OCI-LY7 (cell line): Measurements from ENCODE around the gene AFMID. TPM values are rescaled to one million over a fixed set of nuclear protein-coding genes. Genes with fewer than 3 reads are reported as not detected.

Experiments
- BruUV-seq: library from RNA; stranded (reverse); fragments of 400-500 nt; replicated peaks from 2 replicates; lab custom pipeline; 2021; lab: Mats Ljungman, UMichigan
- CTCF ChIA-PET: fragments of 300-600 bp; sonication (Branson Sonifier 250); formaldehyde crosslinking; loops from one replicate; lab custom pipeline; 2022; ENCODE audit warnings: antibody characterized with exemption; ENCODE audit not compliant: unreplicated experiment; lab: Charles Lee
- POLR2A ChIA-PET: fragments of 300-600 bp; sonication (Branson Sonifier 250); formaldehyde crosslinking; loops from one replicate; lab custom pipeline; 2022; ENCODE audit warnings: antibody characterized with exemption; lab: Charles Lee
- DNase-seq: peaks from one replicate; pipeline ENCODE4 v3.0.0-alpha.2; 2015; ENCODE audit warnings: low spot score
- H2AFZ ChIP-seq: fragments of 200-600 bp; sonication (generic), shearing (Covaris generic); 2 replicates; pipeline ENCODE4 v1.6.1; 2014; ENCODE audit warnings: mild to moderate bottlenecking, antibody characterized with exemption, low read length, moderate library complexity
- H3K27ac ChIP-seq: fragments of 200-600 bp; sonication (generic); 2 replicates; pipeline ENCODE4 v1.5.1; 2014; ENCODE audit warnings: mixed run types, low read depth, mild to moderate bottlenecking, moderate library complexity, low read length, inconsistent platforms; ENCODE audit not compliant: poor library complexity, severe bottlenecking
- H3K36me3 ChIP-seq: fragments of 200-600 bp; sonication (generic); 2 replicates; pipeline ENCODE4 v1.6.1; 2014; ENCODE audit warnings: mild to moderate bottlenecking, antibody characterized with exemption, low read length, moderate library complexity, mixed read lengths; ENCODE audit not compliant: insufficient read depth
- H3K4me1 ChIP-seq: fragments of 200-600 bp; sonication (generic); 2 replicates; pipeline ENCODE4 v1.5.1; 2014; ENCODE audit warnings: mild to moderate bottlenecking, low read length; ENCODE audit not compliant: insufficient read depth, poor library complexity, severe bottlenecking
- H3K4me2 ChIP-seq: fragments of 200-600 bp; sonication (generic); 2 replicates; pipeline ENCODE4 v1.6.1; 2014; ENCODE audit warnings: mild to moderate bottlenecking, low read length
- H3K4me3 ChIP-seq: fragments of 200-600 bp; sonication (generic); 2 replicates; pipeline ENCODE4 v1.5.1; 2014; ENCODE audit warnings: mild to moderate bottlenecking, low read depth, low read length; ENCODE audit not compliant: poor library complexity, severe bottlenecking
- H3K79me2 ChIP-seq: fragments of 200-600 bp; sonication (generic); 2 replicates; pipeline ENCODE4 v1.6.1; 2016; ENCODE audit warnings: low read depth, mild to moderate bottlenecking, low read length, moderate library complexity, mixed read lengths; ENCODE audit not compliant: insufficient read depth
- H3K9me2 ChIP-seq: fragments of 200-600 bp; sonication (generic); 2 replicates; pipeline ENCODE4 v1.6.1; 2016; ENCODE audit warnings: mild to moderate bottlenecking, low read length, mixed read lengths; ENCODE audit not compliant: insufficient read depth
- H3K9me3 ChIP-seq: fragments of 200-600 bp; sonication (generic); 2 replicates; pipeline ENCODE4 v1.6.1; 2014; ENCODE audit warnings: mild to moderate bottlenecking, mixed run types, low read length, mixed read lengths
- H4K20me1 ChIP-seq: fragments of 200-600 bp; sonication (generic); 2 replicates; pipeline ENCODE4 v1.6.1; 2014; ENCODE audit warnings: mild to moderate bottlenecking, antibody characterized with exemption, low read length, moderate library complexity, mixed read lengths; ENCODE audit not compliant: insufficient read depth
- CTCF ChIP-seq: fragments of 200-600 bp; sonication (generic); conservative IDR thresholded peaks from 2 replicates; pipeline ENCODE4 v1.5.1; 2014; ENCODE audit warnings: mild to moderate bottlenecking, antibody characterized with exemption, low read length, moderate library complexity, mixed read lengths
- EZH2phosphoT487 ChIP-seq: fragments of 200-600 bp; sonication (generic); IDR thresholded peaks from 2 replicates; pipeline ENCODE4 v1.6.1; 2018; ENCODE audit warnings: low read depth, borderline replicate concordance, mild to moderate bottlenecking, mixed run types, antibody characterized with exemption, low read length, moderate library complexity, mixed read lengths
- intact Hi-C: fragments of 100-400 bp; cut with micrococcal nuclease; formaldehyde crosslinking; loops from one replicate; pipeline ENCODE4 v1.10.0; 2022; ENCODE audit not compliant: unreplicated experiment
- total RNA-seq, 2 experiments: library from RNA; depleted of rRNA in 1 of 2; stranded (reverse); fragments of >200 nt in 1 of 2; shearing (Covaris generic) in 1 of 2; gene quantifications; 2 replicates each; pipeline ENCODE4 v1.2.3, GENCODE V29; 2014 to 2022

Gene AFMID
- total RNA-seq, 2 experiments from 2014 or later = 89.1 to 101 TPM

DNA sequence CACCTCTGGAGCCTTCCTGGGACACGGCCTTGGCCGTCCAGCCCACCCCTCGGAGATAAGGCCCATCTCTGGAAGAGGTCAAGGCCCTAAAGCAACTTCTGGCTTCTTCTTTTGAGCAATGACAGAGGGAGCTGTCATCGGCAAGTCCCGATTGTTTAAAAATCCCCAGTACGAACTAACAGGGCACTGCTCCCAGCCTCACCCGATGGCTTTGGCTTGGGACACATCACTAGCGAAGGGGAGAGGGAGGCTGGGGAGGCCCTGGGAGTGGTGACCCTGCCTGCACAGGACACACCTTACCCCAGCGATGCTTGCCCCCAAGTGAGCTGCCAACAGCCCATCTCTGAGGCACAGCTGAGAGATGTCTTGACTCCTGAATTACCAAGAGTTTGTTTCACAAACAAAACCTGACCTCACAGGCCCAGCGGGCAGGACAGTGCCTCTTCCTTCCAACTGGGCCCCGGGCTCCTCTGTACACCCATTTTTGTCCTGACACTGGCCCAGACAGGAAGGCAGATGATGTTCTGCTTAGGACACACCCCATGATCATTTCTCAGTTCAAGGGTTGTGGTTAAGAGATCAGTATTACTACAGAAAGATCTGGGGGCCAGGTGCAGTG, 14.0 kb upstream of the AFMID start:
- POLR2A ChIA-PET = interaction anchor here (0.7 to 0.9 kb wide), 3 partner anchors 9 to 15 kb away, joined by 3 to 6 read pairs (median 3); no protein-coding TSS in a partner anchor
- Histone ChIP-seq H3K79me2 (no peaks in the 10 kb centered on the region), H3K4me3 (no peak overlapping the region), H3K9me2 (no peaks in the 10 kb centered on the region), H4K20me1 (no peaks in the 10 kb centered on the region), H3K4me1 (peaks cover 64% of the 10 kb centered on the region), H2AFZ (no peak overlapping the region), H3K4me2 (peak overlapping the region; percentile 57), H3K36me3 (peaks cover 32% of the 10 kb centered on the region), H3K27ac (no peak overlapping the region), H3K9me3 (no peaks in the 10 kb centered on the region)
- intact Hi-C loops = loop anchor here (2.0 kb wide), 1 partner anchor 78 kb away; no protein-coding TSS in a partner anchor
- no TSS peak for BruUV-seq
- CTCF ChIA-PET = no interaction called here
- no peak for TF ChIP-seq EZH2phosphoT487
- TF ChIP-seq CTCF = no peak
- no peak for DNase-seq

GRCh38 chr17:78174346-78174869, 12.8 kb upstream of the AFMID start:
- Histone ChIP-seq H3K4me1 (peaks cover 57% of the 10 kb centered on the region), H3K27ac (no peak overlapping the region), H3K9me3 (no peaks in the 10 kb centered on the region), H3K4me2 (no peak overlapping the region), H3K4me3 (no peak overlapping the region), H2AFZ (no peak overlapping the region), H4K20me1 (no peaks in the 10 kb centered on the region), H3K79me2 (no peaks in the 10 kb centered on the region), H3K9me2 (no peaks in the 10 kb centered on the region), H3K36me3 (peaks cover 44% of the 10 kb centered on the region)
- no peak for DNase-seq
- TF ChIP-seq EZH2phosphoT487 = no peak
- TF ChIP-seq CTCF = no peak
- intact Hi-C loops = no loop called here
- ChIA-PET CTCF (interaction anchor here (0.6 kb wide), 1 partner anchor 217 kb away, joined by 5 read pairs; no protein-coding TSS in a partner anchor), POLR2A (no interaction called here)
- TSS peak; percentile 75 for BruUV-seq
